HT-29 (cell line): ENCODE measurements around the gene SERINC5. TPM values are rescaled to one million over a fixed set of nuclear protein-coding genes. Genes with fewer than 3 reads are reported as not detected.

Source experiments
- DNase-seq: peaks from one replicate; pipeline ENCODE4 v3.0.0-alpha.2; 2015; ENCODE audit warnings: low spot score
- total RNA-seq: library from RNA; depleted of rRNA; stranded (reverse); fragments of >200 nt; shearing (Covaris generic); gene quantifications from 2 replicates; pipeline ENCODE4 v1.2.3, GENCODE V29; 2014

Gene SERINC5
- total RNA-seq, 1 experiment from 2014 or later = 47.2 TPM

DNA sequence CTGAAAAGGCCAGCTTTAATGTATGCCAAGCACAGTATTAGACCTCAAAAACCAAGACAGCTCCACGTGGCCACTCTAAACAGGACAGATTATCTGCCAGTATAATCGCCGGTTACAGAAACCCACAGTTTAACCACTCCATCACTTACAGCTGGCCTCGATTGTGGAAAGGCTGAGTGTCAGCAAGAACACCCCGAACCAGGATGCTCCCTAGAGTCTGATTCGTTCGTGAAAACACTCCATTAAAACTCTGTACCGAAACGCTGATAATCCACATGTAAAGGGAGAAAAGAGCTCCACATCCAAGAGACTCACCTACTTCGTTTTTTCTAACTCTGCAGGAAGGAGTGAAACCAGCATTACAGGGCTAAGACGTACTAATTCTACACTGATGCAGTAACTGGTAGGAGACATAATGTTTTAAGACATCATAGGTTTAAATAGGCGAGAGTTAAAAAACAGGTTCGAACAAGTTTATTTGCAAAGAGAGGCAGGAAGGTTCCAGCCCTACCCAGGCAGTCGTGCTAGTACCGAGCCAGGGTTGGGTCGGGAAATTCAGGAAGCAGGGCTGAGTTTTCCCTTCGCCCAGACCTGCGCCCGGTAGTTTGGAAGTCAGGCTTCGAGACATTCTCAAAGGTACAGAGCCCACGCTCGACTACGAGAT is 949 bp downstream of the SERINC5 start:
- peak; percentile 60 for DNase-seq

DNA sequence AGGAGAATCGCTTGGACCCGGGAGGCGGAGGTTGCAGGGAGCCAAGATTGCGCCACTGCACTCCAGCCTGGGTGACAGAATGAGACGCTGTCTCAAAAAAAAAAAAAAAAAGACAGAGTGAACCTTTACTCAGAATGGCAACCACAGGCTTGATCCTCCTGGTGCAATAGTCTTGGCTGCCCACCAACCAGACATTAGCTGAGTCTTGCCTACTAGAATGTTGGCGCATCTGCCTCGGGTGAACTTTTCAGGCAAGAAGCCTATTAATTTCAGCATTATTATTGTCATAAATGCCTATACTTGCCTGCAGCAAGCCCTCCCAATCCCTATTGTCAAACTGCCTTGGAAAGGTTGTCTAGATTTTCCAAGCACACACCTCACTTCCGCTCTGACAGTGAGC is 4.2 kb downstream of the SERINC5 start:
- DNase-seq = no peak

DNA sequence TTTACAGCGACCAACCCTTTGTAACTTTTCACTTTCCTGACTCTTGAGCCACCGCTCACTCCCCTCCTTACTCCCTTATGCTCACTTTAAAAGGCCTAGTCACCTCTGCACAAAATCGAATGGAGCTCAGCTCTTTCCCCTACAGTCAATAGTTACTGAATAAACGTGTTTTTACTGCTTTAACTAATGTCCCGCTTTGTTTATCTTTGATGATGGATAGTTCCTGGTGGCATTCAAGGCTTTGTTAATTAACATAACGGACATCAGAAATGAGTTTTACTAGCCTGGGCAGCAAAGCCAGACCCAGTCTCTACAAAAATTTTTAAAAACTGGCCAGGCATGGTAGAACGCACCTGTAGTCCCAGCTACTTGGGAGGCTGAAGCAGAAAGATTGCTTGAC is 5.0 kb downstream of the SERINC5 start:
- no peak for DNase-seq

DNA sequence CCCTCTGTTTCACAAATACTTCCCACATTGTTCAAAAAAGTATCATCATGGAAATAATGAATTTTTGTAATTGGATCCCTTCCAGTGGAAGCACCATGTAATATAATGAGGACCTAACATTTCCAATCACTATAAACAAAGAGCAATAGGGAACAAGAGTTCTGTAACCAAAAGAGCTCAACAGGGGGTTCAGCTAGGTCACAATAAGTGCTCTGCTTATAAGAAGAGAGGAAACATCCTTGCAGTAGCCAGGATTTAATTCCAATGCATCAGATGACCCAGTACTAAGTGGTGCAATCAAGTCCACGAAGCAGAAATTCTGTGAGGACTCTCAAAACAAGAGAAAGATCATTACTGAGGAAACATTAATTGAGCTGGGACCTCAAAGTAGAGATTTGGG is 5.9 kb downstream of the SERINC5 start:
- DNase-seq = no peak

DNA sequence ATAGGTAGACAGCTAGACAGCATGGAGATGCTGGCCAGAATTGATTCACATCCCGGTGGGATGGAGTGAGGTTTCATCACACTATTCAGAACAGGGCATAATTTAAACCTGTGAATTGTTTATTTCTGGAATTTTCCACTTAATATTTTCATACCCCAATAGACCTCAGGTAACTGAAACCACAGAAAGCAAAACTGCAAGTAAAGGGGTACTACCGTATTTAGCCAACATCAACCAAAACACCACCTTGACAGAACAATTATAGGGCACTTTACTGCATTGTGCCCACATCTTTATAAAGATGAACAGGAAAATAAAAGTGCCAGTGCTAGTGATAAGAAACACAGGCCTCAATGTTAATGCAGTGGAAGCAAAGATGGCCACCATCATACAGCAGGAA is 7.5 kb downstream of the SERINC5 start:
- DNase-seq = no peak

DNA sequence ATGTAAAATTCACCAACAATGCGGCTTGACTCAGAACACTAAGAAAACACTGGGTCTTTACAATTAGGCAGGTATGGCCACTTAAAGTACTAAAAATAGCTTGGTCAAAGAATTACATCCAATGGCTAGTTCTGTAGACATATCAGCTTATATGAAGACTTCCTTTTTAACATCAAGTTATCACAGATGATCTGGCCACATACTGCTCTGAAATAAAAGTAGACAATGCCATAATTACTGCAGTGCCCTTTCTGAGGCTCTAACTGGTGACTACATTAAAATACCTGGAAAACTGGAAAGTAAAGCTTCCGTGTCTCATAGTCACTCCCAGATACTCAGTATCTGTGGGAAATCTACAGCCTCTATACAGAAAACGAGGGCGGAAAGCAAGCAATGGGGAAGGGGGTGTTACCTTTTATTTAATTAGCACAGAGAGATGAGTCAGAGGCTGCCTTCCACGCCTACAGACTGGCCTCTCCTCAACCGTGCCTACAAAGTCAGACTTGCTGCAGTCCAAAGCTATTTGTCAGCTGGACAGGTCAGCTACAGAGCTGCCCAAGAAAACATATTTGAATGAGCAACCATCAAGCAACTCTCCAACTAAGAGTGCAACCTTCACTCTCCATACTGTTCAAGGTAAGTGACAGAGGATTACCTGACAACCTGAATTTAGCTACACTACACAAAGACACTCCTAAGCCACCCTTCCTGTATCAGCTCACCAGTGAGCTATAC is 8.7 kb downstream of the SERINC5 start:
- peak; percentile 92 for DNase-seq

DNA sequence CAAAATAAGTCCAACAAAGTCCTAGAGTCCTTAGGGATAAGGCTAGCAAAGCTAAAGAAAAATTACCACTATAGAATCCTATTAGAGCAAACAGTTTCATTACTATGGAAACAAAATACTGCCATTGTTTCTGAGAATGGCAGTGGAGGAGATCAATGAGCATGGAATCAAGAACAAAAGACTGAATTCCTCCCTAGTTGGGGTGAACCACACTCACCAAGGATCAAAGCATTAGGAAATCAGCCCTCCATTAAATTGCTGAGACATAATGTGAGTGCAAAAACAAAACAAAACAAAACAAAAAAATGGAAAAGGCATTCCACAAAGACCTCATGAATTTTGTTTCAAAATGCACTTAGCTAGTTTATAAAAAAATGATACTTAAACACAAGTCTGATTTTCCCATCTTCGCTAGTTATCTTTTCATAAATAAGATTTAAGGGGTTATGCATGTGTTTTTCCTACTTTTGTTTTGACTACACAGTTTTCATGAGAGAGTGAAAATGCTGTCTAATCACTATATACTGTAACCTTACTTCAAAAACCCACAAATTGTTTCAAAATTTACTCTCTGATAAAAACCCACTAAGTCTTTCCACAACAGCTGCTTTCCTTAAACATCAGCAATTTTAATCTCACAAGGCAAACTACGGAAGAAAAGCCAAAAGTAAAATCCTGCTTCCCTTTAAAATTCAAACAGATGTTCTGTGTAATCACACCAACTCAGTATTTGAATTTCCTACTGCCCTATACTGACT is 9.7 kb downstream of the SERINC5 start:
- no peak for DNase-seq

DNA sequence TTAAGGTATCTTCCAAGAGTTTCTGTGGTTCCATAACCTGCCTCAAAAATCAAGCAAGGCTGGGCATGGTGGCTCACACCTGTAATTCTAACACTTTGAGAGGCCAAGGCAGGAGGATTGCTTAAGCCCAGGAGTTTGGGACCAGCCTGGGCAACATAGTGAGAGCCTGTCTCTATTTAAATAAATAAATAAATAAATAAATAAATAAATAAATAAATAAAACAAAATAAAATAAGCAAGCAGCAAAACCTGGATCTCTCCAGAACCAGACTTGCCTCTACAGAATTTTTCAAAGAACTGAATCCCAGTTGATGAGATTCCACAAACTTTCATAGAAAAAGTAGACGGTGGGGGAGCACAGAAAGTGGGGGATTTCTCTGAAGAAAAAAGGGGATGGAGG is 12.3 kb downstream of the SERINC5 start:
- no peak for DNase-seq

DNA sequence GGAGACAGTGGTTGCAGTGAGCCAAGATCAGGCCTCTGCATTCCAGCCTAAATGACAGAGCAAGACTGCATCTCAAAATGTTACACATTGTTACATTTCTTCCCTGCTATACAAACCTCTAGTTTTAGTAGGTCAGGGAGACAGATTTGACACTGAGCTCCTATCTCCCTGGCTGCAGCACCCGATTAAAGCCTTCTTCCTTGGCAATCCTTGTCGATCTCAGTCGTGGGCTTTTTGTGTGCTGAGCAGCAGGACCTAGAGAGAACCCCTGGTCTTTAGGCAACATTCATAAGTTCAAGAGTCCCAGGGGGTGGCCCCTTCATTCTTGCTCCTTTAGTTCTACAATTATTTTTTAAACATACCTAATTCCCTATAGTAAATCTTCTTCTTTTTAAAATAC is 13.0 kb downstream of the SERINC5 start:
- no peak for DNase-seq

DNA sequence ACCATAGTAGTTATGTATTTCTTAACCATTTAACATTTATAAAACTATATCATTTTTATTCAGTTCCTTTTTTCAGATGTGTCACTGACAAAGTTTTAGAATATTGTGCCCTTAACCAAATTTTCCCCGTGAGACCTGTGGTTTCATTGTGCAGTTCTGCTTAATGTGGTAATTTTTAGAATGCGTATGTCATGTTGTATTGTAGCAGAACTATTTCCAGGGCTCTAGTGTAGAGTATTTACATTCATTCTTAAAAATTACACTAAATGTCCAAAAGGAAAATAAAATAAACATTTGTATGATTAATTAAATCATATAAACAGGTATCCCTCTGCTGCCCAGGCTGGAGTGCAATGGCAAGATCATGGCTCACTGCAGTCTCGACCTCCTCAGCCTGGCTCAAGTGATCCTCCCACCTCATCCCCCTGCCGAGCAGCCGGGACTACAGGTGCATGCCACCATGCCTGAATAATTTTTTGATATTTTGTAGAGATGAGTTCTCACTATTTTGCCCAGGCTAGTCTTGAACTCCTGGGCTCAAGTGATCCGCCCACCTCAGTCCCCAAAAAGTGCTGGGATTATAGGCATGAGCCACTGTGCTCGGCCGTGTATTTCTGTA is 15.4 kb downstream of the SERINC5 start:
- no peak for DNase-seq

DNA sequence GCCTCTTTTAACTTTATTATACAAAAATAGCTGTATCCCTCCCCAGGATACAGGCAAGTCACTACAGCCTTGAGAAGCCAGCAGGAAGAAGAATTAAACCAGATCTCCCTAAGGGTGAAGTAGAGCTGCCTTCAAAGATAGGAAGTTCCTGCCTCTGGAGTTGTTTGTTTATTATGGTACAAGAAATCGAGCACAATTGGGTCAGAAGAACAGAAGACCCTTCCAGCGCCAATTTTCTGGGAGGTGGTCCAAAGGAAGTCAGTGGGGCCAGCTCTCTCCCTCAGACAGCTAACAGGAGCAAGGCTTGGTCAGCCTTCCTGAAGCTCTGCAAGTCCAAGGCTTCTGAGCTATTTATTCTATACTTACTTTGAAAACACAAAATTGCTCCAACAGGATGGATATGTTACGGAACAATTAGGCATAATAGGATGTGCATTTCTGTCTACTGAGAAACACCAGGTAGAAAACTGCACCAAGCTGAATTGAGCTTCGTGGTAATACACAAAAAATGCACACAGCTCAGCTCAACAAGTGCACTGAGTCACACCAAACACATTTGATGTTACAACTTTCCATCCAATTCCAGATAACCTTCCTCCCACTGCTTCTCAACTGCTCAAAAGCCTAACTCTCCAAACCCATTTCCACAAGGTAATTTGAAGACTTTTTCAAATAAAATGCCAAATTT is 16.0 kb downstream of the SERINC5 start:
- DNase-seq = no peak

DNA sequence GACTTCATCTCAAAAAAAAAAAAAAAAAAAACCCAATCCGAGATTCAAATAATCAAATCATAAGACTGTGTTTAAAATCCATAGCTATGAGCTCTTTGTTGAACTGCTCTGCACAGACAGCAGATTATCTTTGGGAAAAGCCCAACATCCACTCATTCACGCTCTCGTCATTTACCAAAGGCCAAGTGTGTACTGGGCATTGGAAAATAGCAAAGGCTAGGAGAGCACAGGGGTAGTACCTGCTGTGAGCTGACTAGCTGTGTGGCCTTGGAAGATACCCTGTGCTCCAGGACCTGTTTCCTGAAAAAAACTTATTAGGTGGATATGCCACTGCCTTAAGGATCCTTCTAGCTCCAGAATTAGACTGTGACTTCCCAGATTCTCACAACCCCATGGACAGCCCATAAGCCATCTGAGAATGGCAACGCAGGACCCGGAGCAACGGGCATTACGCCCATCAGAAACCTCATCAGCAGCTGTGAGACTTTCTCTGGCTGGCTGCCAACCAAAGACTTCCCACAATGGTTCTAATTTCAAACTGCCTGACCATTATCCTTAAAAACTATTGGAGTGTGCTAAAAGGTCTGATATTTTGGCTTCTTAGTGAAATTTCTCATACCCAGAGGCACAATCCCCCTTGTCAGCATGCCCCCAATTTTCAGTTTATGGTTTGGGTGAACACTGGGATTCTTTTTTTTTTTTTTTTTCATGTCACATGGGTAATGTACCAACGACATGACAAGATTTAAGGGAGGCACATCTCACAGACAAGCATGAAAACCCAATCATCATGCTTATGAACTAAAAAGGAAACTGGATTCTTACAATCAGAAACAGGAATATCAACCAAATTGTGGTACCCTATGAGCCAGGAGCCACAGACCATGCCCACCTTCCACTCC is 16.8 kb downstream of the SERINC5 start:
- peak; percentile 40 for DNase-seq

DNA sequence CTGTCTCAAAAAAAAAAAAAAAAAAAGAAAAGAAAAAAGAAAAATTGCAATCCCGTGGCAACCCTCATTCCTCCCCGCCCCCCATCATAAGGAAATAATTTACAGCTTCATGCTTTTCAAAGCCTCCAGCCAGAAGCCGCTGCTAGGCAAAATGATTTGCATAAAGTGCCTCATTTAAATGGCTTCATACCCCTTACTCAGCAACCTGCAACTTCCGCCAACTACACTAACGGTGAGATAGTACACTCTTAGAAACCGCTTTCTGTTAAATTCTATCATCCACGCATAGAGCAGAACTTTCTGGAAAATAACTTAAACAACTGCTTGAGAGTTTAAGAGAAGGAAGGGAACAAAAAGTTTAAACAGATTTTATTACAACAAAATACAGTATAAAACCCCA is 17.8 kb downstream of the SERINC5 start:
- DNase-seq = no peak

DNA sequence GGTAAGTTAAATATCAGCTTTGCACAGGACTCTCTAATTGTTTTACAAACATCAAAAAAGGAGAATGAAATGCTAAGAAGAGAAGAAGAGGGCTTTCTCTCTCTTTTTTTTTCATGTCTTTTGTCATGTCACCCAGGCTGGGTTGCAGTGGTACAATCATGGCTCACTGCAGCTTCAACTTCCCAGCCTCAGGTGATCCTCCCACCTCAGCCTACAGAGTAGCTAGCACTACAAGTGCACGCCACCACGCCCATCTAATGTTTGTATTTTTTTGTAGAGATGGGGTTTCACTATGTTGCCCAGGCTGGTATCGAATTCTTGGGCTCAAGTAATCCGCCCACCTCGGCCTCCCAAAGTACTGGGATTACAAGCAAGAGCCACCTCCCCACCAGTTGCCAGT is 18.6 kb downstream of the SERINC5 start:
- no peak for DNase-seq

DNA sequence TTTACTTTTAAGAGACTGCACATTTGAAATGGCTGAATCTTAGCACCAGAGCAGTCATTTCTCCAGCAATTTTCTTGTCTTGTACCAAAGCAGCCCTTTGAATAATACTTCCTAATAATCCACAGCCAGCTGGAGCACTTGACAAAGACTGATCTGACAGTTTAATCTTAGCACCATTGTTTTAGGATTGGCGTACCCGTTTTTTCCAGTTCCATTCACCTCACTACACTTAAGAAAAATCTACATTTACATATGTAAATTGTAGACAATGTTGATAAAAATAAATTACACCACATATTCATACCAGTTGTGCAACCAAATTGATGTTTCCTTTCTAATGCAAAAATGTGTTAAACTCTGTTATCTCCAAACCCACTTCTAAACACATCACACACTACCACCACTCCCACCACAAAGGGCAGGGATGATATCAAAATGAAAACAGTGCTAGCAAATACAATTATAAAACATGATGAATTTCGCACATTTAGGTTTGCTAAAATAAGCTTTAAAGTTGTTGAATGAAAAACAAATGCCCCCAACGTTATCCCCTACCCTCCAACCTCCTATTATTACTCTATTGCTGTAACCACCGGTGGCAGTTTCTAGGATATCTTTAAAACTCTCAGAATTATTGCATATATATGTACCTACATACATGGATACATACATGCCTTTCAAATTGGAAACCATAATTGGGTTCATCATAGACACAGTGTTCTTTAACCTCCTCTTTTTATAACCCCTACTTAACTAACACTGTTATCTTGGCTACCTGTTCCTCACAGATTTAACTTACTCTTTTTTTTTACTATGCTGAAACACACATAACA is 21.5 kb downstream of the SERINC5 start:
- no peak for DNase-seq

DNA sequence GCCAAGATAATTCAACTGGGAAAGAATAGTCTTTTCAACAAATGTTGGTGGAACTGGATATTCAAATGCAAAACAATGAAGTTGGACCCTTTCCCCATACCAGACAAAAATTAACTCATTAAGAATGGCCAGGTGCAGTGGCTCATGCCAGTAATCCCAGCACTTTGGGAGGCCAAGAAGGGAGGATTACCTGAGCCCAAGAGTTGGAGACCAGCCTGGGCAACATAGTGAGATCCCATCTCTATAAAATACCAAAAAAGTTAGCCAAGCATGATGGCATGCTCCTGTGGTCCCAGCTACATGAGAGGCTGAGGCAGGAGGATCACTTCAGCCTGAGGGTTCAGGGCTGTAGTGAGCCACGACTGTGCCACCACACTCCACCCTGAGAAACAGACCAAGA is 24.2 kb downstream of the SERINC5 start:
- DNase-seq = no peak

DNA sequence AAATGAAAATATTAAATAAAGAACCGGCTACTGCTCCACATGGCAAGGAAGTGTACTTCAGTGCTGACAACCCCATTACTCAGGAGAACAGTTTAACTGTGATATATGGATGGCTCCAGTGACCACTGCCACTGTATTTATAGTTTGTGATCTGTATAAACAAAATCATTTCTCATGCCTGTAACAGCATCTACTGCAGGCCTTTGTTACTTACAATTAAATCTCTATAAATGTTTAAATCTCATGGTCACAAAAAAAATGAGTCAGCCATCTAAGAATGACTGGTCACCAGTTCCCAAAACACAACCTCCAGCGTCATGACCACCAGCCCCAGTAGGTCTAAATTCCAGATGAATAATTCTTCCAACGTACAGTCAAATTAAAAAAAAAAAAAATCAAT is 24.6 kb downstream of the SERINC5 start:
- DNase-seq = no peak

DNA sequence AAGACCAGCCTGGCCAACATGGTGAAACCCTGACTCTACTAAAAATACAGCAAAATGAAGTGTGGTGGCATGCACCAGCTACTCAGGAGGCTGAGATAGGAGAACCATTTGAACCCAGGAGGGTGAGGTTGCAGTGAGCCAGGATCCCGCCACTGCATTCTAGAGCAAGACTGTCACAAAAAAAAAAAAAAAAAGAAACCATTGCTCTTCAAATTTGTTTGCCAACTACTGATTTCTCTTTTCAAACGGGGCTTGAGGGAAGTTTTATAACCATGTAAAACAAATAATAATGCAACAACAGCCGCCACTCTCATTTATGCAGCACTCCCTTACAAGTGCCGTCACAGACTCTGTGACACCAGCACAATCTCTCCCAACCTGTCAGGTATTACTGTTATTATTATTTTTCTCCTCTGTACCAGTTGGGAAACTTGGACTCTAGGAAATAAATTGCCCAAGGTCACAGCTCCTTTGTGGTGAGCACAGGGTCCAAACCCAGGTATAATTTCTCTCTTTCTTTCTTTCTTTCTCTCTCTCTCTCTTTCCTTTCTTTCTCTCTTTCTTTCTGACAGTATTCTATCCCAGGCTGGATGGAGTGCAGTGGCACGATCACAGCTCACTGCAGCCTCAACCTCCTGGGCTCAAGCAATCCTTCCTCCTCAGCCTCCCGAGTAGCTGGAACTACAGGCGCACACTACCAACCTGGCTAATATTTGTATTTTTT is 25.4 kb downstream of the SERINC5 start:
- no peak for DNase-seq

DNA sequence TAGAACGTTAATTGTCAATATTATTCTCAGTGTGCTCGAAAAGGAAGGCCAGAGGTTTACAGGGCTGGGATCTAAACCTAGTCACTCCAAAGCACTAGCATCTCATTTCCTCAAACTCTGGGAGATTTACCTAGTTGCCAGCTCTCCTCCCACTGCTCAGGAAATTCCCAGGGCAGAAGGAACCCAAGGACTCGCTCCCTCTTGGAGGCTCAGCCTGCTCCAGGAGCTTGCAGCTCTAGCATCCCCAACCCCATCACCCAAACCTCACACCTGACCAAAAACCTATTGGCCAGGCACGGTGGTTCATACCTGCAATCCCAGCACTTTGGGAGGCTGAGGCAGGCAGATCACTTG is 26.0 kb downstream of the SERINC5 start:
- no peak for DNase-seq
